Small intestine (tissue), 7 donors: Measurements from ENCODE around the gene PNN. TPM values are rescaled to one million over a fixed set of nuclear protein-coding genes. Genes with fewer than 3 reads are reported as not detected.
"Not testable (repeated sequence)": the region's sequence is repeated elsewhere in the genome, so short reads cannot be mapped to it uniquely, and the experiment has no call there.

Experiments used
- DNase-seq, 2 donors: peaks; one replicate each; pipeline versions ENCODE4 v3.0.0 to v3.0.0-alpha.2; 2013
- FAIRE-seq: peaks from 2 replicates; lab custom pipeline; 2012; peaks lifted over from hg19 to GRCh38; lab: Jason Lieb, UNC
- H3K27ac ChIP-seq, 3 donors: one replicate each; pipeline ENCODE4 v1.5.1; 2013; ENCODE audit warnings: low read length in 2 of 3, mild to moderate bottlenecking in 2 of 3, control low read depth in 1 of 3, inconsistent platforms in 1 of 3, low read depth in 1 of 3, moderate library complexity in 1 of 3
- H3K27me3 ChIP-seq, 3 donors: one replicate each; pipeline ENCODE4 v1.6.1; 2013; ENCODE audit warnings: low read length in 3 of 3, inconsistent platforms in 1 of 3; ENCODE audit not compliant: control insufficient read depth in 3 of 3, insufficient read depth in 3 of 3
- H3K36me3 ChIP-seq, 3 donors: one replicate each; pipeline ENCODE4 v1.6.1; 2013; ENCODE audit warnings: low read length in 3 of 3, inconsistent platforms in 1 of 3, low read depth in 1 of 3, mild to moderate bottlenecking in 1 of 3, moderate library complexity in 1 of 3; ENCODE audit not compliant: control insufficient read depth in 3 of 3, insufficient read depth in 2 of 3
- H3K4me1 ChIP-seq, 3 donors: one replicate each; pipeline ENCODE4 v1.6.1; 2013; ENCODE audit warnings: low read length in 2 of 3, inconsistent platforms in 1 of 3, low read depth in 1 of 3, mild to moderate bottlenecking in 1 of 3, moderate library complexity in 1 of 3; ENCODE audit not compliant: control insufficient read depth in 3 of 3, insufficient read depth in 2 of 3
- H3K4me3 ChIP-seq, 3 donors: one replicate each; pipeline ENCODE4 v1.5.1; 2013; ENCODE audit warnings: low read length in 3 of 3, control low read depth in 1 of 3, inconsistent platforms in 1 of 3, low read depth in 1 of 3, mild to moderate bottlenecking in 1 of 3, moderate library complexity in 1 of 3
- H3K9me3 ChIP-seq, 2 donors: one replicate each; pipeline ENCODE4 v1.6.1; 2013; ENCODE audit warnings: low read depth in 1 of 2, low read length in 1 of 2; ENCODE audit not compliant: control insufficient read depth in 2 of 2, insufficient read depth in 1 of 2
- WGBS, 3 donors: extraction: QIAGEN DNeasy Blood & Tissue Kit; methylation state at CpG; one replicate each; pipeline ENCODE4 v1.1.7; 2013; 5-methylcytosine and 5-hydroxymethylcytosine counted together
- polyA plus RNA-seq, 4 donors: library from polyadenylated mRNA; stranded (reverse) in 3 of 4; unstranded in 1 of 4; fragments of 200-250 nt in 3 of 4; fragments of 120-200 nt in 1 of 4; gene quantifications; one replicate each; pipeline versions ENCODE4 v1.2.1 to v1.2.3, GENCODE V29; 2013
- donor health status: healthy with polysubstance abuse.
- donor health status: control.
- donor health status: control.
- donor health status: Bipolar disorder and iron deficiency.
- donor health status: healthy.

PNN gene
- polyA plus RNA-seq, 4 donors = 21.1 to 129 (median 29.2) TPM

- H3K27ac ChIP-seq = no peak overlapping the region
- H3K4me1 ChIP-seq = no peaks in the 10 kb centered on the region
- no peaks in the 10 kb centered on the region for H3K27me3 ChIP-seq
- H3K4me3 ChIP-seq = no peak overlapping the region
- 89 to 92% (median 91%) methylated on average over 15 of the region's 15 CpGs for WGBS, 3 donors
- no peak for DNase-seq
- no peaks in the 10 kb centered on the region for H3K36me3 ChIP-seq
- FAIRE-seq = no peak
- H3K9me3 ChIP-seq = no peaks in the 10 kb centered on the region
These were observed 36.2 kb downstream of the PNN start for GRCh38 chr14:39211109-39211741.

GRCh38 chr14:39212034-39212433 is 37.0 kb downstream of the PNN start:
- DNase-seq = peak in 1 of 2 donors; percentile 53
- H3K4me3 ChIP-seq = no peak overlapping the region
- no peaks in the 10 kb centered on the region for H3K4me1 ChIP-seq
- WGBS, 3 donors = 66 to 75% (median 66%) methylated on average over 3 of the region's 3 CpGs
- no peaks in the 10 kb centered on the region for H3K9me3 ChIP-seq
- FAIRE-seq = no peak
- no peaks in the 10 kb centered on the region for H3K27me3 ChIP-seq
- no peak overlapping the region for H3K27ac ChIP-seq
- no peaks in the 10 kb centered on the region for H3K36me3 ChIP-seq

GRCh38 chr14:39212693-39213092 is 37.6 kb downstream of the PNN start:
- Histone ChIP-seq H3K9me3 (peaks cover 0 to 5% of the 10 kb centered on the region in 2 donors), H3K4me1 (no peaks in the 10 kb centered on the region), H3K36me3 (no peaks in the 10 kb centered on the region), H3K27me3 (no peaks in the 10 kb centered on the region), H3K4me3 (no peak overlapping the region), H3K27ac (no peak overlapping the region)
- 94 to 96% (median 95%) methylated on average over 1 of the region's 1 CpG for WGBS, 3 donors
- no peak for FAIRE-seq
- no peak for DNase-seq

GRCh38 chr14:39217214-39217879 is 42.3 kb downstream of the PNN start:
- Histone ChIP-seq H3K4me1 (peaks cover 0 to 6% (median 2%) of the 10 kb centered on the region in 3 donors), H3K36me3 (no peaks in the 10 kb centered on the region), H3K27me3 (no peaks in the 10 kb centered on the region), H3K4me3 (no peak overlapping the region), H3K27ac (peak overlapping the region in 2 of 3 donors; percentile 58 to 64), H3K9me3 (peaks cover 0 to 5% of the 10 kb centered on the region in 2 donors)
- DNase-seq (peak in 1 of 2 donors; percentile 60), FAIRE-seq (no peak)
- 55 to 72% (median 59%) methylated on average over 8 of the region's 8 CpGs for WGBS, 3 donors

GRCh38 chr14:39218171-39218769 is 43.2 kb downstream of the PNN start:
- H3K4me1 ChIP-seq = peaks cover 0 to 6% (median 2%) of the 10 kb centered on the region in 3 donors
- FAIRE-seq = no peak
- no peak overlapping the region for H3K4me3 ChIP-seq
- 56 to 65% (median 59%) methylated on average over 5 of the region's 5 CpGs for WGBS, 3 donors
- H3K9me3 ChIP-seq = peaks cover 0 to 5% of the 10 kb centered on the region in 2 donors
- peak; percentile 68 to 81 for DNase-seq
- H3K27me3 ChIP-seq = no peaks in the 10 kb centered on the region
- H3K27ac ChIP-seq = peak overlapping the region; percentile 48 to 83 (median 79)
- H3K36me3 ChIP-seq = no peaks in the 10 kb centered on the region

- peaks cover 0 to 5% of the 10 kb centered on the region in 2 donors for H3K9me3 ChIP-seq
- FAIRE-seq (no peak), DNase-seq (peak in 1 of 2 donors; percentile 55)
- H3K4me1 ChIP-seq = peaks cover 0 to 6% (median 2%) of the 10 kb centered on the region in 3 donors
- H3K27ac ChIP-seq = peak overlapping the region in 1 of 3 donors; percentile 46
- no peaks in the 10 kb centered on the region for H3K27me3 ChIP-seq
- 37 to 58% (median 41%) methylated on average over 3 of the region's 3 CpGs for WGBS, 3 donors
- no peak overlapping the region for H3K4me3 ChIP-seq
- no peaks in the 10 kb centered on the region for H3K36me3 ChIP-seq
These were observed 44.0 kb downstream of the PNN start for GRCh38 chr14:39219075-39219499.

GRCh38 chr14:39220473-39220872 is 45.4 kb downstream of the PNN start:
- not testable (repeated sequence) for H3K9me3 ChIP-seq, H3K27me3 ChIP-seq, H3K4me3 ChIP-seq, DNase-seq, H3K27ac ChIP-seq, FAIRE-seq, H3K4me1 ChIP-seq, H3K36me3 ChIP-seq
- WGBS, 3 donors = 91 to 95% (median 93%) methylated on average over 1 of the region's 1 CpG

- 26 to 69% (median 52%) methylated on average over 3 of the region's 3 CpGs for WGBS, 3 donors
- Histone ChIP-seq H3K4me1 (peaks cover 0 to 18% (median 3%) of the 10 kb centered on the region in 3 donors), H3K4me3 (no peak overlapping the region), H3K9me3 (no peaks in the 10 kb centered on the region), H3K36me3 (no peaks in the 10 kb centered on the region), H3K27ac (peak overlapping the region in 1 of 3 donors; percentile 49), H3K27me3 (no peaks in the 10 kb centered on the region)
- FAIRE-seq (no peak), DNase-seq (peak; percentile 39 to 54)
These were observed 53.0 kb downstream of the PNN start for GRCh38 chr14:39228044-39228443.
